OCI-LY1 (cell line): ENCODE measurements around the gene ZNF189.

Source experiments
- CTCF ChIP-seq: fragments of 200-600 bp; sonication (generic), shearing (Covaris generic); IDR thresholded peaks from 2 replicates; pipeline ENCODE4 v1.5.1; 2017; ENCODE audit warnings: mild to moderate bottlenecking, antibody characterized with exemption, low read length, moderate library complexity, mixed read lengths
- EZH2 ChIP-seq: fragments of 200-600 bp; sonication (generic), shearing (Covaris generic); IDR thresholded peaks from 2 replicates; pipeline ENCODE4 v1.8.0; 2017; ENCODE audit warnings: borderline replicate concordance, mixed run types, mild to moderate bottlenecking, antibody characterized with exemption, low read length, moderate library complexity, mixed read lengths

GRCh38 chr9:101457003-101457402, 58.4 kb downstream of the ZNF189 start:
- TF ChIP-seq CTCF (peak; percentile 9; the same call in 1 of the 2 replicates), EZH2 (no peak)
